HepG2 (cell line): Measurements from ENCODE around the gene FFAR4. TPM values are rescaled to one million over a fixed set of nuclear protein-coding genes. Genes with fewer than 3 reads are reported as not detected.

Experiments
- ATRX ChIP-seq: sonication (generic); formaldehyde crosslinking; IDR thresholded peaks from 2 replicates; pipeline ENCODE4 v1.4.0; 2020; ENCODE audit warnings: missing genetic modification reagents, borderline replicate concordance
- ISX ChIP-seq: sonication (generic); formaldehyde crosslinking; conservative IDR thresholded peaks from 2 replicates; pipeline ENCODE4 v1.5.0; 2020; ENCODE audit warnings: missing genetic modification reagents
- KAT7 ChIP-seq: IDR thresholded peaks from 2 replicates; pipeline ENCODE4 v1.6.1; 2018; ENCODE audit warnings: borderline replicate concordance, missing compliant biosample characterization
- KDM5A ChIP-seq: fragments of 200-600 bp; sonication (generic); IDR thresholded peaks from 2 replicates; pipeline ENCODE4 v1.7.0; 2018; ENCODE audit warnings: antibody characterized with exemption, mild to moderate bottlenecking, low read length, borderline replicate concordance
- MAF1 ChIP-seq: sonication (generic); formaldehyde crosslinking; IDR thresholded peaks from 2 replicates; pipeline ENCODE4 v1.5.0; 2020; ENCODE audit warnings: missing genetic modification reagents, borderline replicate concordance
- MYNN ChIP-seq: sonication (generic); formaldehyde crosslinking; IDR thresholded peaks from 2 replicates; pipeline ENCODE4 v1.4.0; 2020; ENCODE audit warnings: mild to moderate bottlenecking, low read depth, missing genetic modification reagents
- PAF1 ChIP-seq: IDR thresholded peaks from 2 replicates; pipeline ENCODE4 v1.6.1; 2016; ENCODE audit warnings: missing genetic modification reagents, missing compliant biosample characterization
- PHF20 ChIP-seq: sonication (generic); formaldehyde crosslinking; IDR thresholded peaks from 2 replicates; pipeline ENCODE4 v1.5.0; 2020; ENCODE audit warnings: mild to moderate bottlenecking, missing genetic modification reagents
- PLSCR1 ChIP-seq: sonication (generic); formaldehyde crosslinking; IDR thresholded peaks from 2 replicates; pipeline ENCODE4 v1.5.0; 2020; ENCODE audit warnings: missing genetic modification reagents, mild to moderate bottlenecking, borderline replicate concordance
- RFXANK ChIP-seq: IDR thresholded peaks from 2 replicates; pipeline ENCODE4 v1.6.1; 2016
- TIGD3 ChIP-seq: sonication (generic); formaldehyde crosslinking; IDR thresholded peaks from 2 replicates; pipeline ENCODE4 v1.5.1; 2020; ENCODE audit warnings: mild to moderate bottlenecking, missing genetic modification reagents, borderline replicate concordance
- ZBTB42 ChIP-seq: sonication (generic); formaldehyde crosslinking; IDR thresholded peaks from 2 replicates; pipeline ENCODE4 v1.5.0; 2020; ENCODE audit warnings: mild to moderate bottlenecking, missing genetic modification reagents
- ZNF234 ChIP-seq: sonication (generic); formaldehyde crosslinking; conservative IDR thresholded peaks from 2 replicates; pipeline ENCODE4 v1.5.1; 2020; ENCODE audit warnings: mild to moderate bottlenecking, missing genetic modification reagents
- polyA plus RNA-seq, 8 experiments: library from polyadenylated mRNA; depleted of rRNA in 3 of 8; stranded (reverse) in 7 of 8; unstranded in 1 of 8; fragments of >200 nt; fragmentation: Illumina TruSeq in 4 of 8; extraction: Trizol in 4 of 8; gene quantifications; 2 replicates each; pipeline versions ENCODE4 v1.2.1 to v1.2.3, GENCODE V29; 2011 to 2016; ENCODE audit warnings: low read depth in 4 of 8, missing spikeins in 1 of 8, mixed read lengths in 1 of 8; ENCODE audit not compliant: insufficient read depth in 1 of 8
- total RNA-seq, 5 experiments: library from RNA; depleted of rRNA; stranded (reverse); fragments of >200 nt; fragmentation: Illumina TruSeq; extraction: Trizol; gene quantifications; 2 replicates each; pipeline ENCODE4 v1.2.3, GENCODE V29; 2016; ENCODE audit warnings: low read depth in 1 of 5
- TF ChIP-seq, protein P1 (sequence below): sonication (generic); formaldehyde crosslinking; IDR thresholded peaks from 2 replicates; pipeline ENCODE4 v1.4.0; 2020; ENCODE audit warnings: missing genetic modification reagents
- TF ChIP-seq, protein P2 (sequence below): IDR thresholded peaks from 2 replicates; pipeline ENCODE4 v1.6.1; 2016; ENCODE audit warnings: missing compliant biosample characterization, missing genetic modification reagents, borderline replicate concordance
- TF ChIP-seq, protein P3 (sequence below), 2 experiments: sonication (generic) in 1 of 2; formaldehyde crosslinking in 1 of 2; IDR thresholded peaks; 2 replicates each; pipeline versions ENCODE4 v1.4.0 to v1.6.1; 2018 to 2020; ENCODE audit warnings: missing genetic modification reagents in 2 of 2, borderline replicate concordance in 1 of 2, low read depth in 1 of 2, mild to moderate bottlenecking in 1 of 2, missing biosample characterization in 1 of 2
- TF ChIP-seq, protein P4 (sequence below): sonication (generic); formaldehyde crosslinking; IDR thresholded peaks from 2 replicates; pipeline ENCODE4 v1.4.0; 2020; ENCODE audit warnings: mild to moderate bottlenecking, missing genetic modification reagents

The FFAR4 gene
- total and polyA plus RNA-seq, 2 of the 13 experiments (the other 11 are each of a cell fraction or from before 2014, with no cell fraction given), result 0.09 TPM; not detected in 1

DNA sequence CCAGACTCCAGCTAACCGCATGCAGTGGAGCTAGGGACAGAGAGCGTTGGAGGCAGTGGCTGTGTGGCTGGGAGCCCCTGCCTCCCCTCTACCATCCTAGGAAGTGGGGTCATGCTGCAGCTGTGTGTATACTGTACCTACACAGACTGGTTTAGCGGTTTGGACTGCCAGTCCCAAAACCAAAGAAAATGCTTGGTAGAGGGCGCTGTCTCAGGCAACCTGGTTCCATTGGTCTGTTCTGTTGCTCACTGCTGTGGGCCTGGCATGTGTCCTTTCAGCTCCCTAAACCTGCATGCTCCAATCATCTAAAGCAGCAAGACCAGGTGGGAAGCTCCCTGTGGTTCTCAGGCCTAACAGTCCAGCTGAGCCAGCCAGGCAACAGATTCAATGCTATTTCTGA lies 30.1 kb downstream of the FFAR4 start (continued):
- TF ChIP-seq, protein P1, sequence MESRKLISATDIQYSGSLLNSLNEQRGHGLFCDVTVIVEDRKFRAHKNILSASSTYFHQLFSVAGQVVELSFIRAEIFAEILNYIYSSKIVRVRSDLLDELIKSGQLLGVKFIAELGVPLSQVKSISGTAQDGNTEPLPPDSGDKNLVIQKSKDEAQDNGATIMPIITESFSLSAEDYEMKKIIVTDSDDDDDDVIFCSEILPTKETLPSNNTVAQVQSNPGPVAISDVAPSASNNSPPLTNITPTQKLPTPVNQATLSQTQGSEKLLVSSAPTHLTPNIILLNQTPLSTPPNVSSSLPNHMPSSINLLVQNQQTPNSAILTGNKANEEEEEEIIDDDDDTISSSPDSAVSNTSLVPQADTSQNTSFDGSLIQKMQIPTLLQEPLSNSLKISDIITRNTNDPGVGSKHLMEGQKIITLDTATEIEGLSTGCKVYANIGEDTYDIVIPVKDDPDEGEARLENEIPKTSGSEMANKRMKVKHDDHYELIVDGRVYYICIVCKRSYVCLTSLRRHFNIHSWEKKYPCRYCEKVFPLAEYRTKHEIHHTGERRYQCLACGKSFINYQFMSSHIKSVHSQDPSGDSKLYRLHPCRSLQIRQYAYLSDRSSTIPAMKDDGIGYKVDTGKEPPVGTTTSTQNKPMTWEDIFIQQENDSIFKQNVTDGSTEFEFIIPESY (CRISPR knock-in tag), result peak; percentile 99
- TF ChIP-seq ZNF234 (CRISPR knock-in tag) (no peak), PLSCR1 (CRISPR knock-in tag) (no peak), MYNN (CRISPR knock-in tag) (no peak), RFXANK (CRISPR knock-in tag) (no peak), PHF20 (CRISPR knock-in tag) (0 out of 2 replicates have a peak, but pooled peaks have one; percentile 26), PAF1 (0 out of 2 replicates have a peak, but pooled peaks have one; percentile 61), KDM5A (no peak), MAF1 (CRISPR knock-in tag) (no peak), ISX (no peak), ATRX (CRISPR knock-in tag) (no peak), ZBTB42 (CRISPR knock-in tag) (no peak), TIGD3 (CRISPR knock-in tag) (no peak), KAT7 (CRISPR knock-in tag) (peak; percentile 10; the same call in 1 of the 2 replicates)
- TF ChIP-seq, protein P2, sequence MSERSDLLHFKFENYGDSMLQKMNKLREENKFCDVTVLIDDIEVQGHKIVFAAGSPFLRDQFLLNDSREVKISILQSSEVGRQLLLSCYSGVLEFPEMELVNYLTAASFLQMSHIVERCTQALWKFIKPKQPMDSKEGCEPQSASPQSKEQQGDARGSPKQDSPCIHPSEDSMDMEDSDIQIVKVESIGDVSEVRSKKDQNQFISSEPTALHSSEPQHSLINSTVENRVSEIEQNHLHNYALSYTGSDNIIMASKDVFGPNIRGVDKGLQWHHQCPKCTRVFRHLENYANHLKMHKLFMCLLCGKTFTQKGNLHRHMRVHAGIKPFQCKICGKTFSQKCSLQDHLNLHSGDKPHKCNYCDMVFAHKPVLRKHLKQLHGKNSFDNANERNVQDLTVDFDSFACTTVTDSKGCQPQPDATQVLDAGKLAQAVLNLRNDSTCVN (CRISPR knock-in tag), result no peak
- TF ChIP-seq, protein P3, sequence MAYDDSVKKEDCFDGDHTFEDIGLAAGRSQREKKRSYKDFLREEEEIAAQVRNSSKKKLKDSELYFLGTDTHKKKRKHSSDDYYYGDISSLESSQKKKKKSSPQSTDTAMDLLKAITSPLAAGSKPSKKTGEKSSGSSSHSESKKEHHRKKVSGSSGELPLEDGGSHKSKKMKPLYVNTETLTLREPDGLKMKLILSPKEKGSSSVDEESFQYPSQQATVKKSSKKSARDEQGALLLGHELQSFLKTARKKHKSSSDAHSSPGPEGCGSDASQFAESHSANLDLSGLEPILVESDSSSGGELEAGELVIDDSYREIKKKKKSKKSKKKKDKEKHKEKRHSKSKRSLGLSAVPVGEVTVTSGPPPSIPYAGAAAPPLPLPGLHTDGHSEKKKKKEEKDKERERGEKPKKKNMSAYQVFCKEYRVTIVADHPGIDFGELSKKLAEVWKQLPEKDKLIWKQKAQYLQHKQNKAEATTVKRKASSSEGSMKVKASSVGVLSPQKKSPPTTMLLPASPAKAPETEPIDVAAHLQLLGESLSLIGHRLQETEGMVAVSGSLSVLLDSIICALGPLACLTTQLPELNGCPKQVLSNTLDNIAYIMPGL (CRISPR knock-in tag; IDR thresholded peaks at IDR 0.05; ENCODE audit: borderline replicate concordance in 1 of 2, low read depth in 1 of 2), result peak in 1 of 2 experiments; percentile 52; a peak in 2 of 4 replicates
- TF ChIP-seq, protein P4, sequence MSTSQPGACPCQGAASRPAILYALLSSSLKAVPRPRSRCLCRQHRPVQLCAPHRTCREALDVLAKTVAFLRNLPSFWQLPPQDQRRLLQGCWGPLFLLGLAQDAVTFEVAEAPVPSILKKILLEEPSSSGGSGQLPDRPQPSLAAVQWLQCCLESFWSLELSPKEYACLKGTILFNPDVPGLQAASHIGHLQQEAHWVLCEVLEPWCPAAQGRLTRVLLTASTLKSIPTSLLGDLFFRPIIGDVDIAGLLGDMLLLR, result no peak
